ENCODE measurements around the gene DUXB. TPM values are rescaled to one million over a fixed set of nuclear protein-coding genes. Genes with fewer than 3 reads are reported as not detected.

Gene DUXB
- total and polyA plus RNA-seq, 2 donors (not counting 3 experiments of a cell fraction or from before 2014, with no cell fraction given): not detected

DNA sequence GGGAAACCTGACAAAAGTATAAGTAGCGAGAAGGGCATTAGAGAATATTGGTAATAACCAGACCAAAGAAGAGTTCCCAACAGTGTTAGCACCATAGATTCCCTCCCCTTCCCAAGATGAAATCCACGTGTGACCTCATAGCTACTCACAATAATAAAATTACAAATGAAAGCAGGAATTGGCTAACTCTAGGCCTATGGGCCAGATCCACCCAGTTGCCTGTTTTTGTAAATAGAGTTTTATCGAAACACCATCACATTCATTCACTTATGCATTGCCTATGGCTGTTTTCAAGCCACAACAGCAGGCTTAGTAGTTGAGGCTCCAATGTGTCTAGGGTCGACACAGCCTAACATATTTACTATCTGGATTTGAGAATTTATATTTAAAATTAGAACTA is 17.2 kb upstream of the DUXB start:
- Histone ChIP-seq H3K9me3 (replicated peaks; ENCODE audit: control insufficient read depth, insufficient read depth, low read length) (no peaks in the 10 kb centered on the region), H2AFZ (ENCODE audit: low read depth, low read length) (no peak overlapping the region), H3K4me2 (ENCODE audit: insufficient read depth, low read length) (no peak overlapping the region), H3K79me2 (ENCODE audit: control insufficient read depth, insufficient read depth, low read length) (no peaks in the 10 kb centered on the region), H4K20me1 (replicated peaks; ENCODE audit: control insufficient read depth, extremely low read depth, insufficient read depth, low read length) (no peaks in the 10 kb centered on the region), H3K4me3 (replicated peaks in 1 of 3; ENCODE audit: insufficient read depth in 1 of 3, low read depth in 1 of 3, low read length in 3 of 3) (no peak overlapping the region), H3K36me3 (ENCODE audit: control insufficient read depth in 2 of 2, extremely low read depth in 1 of 2, insufficient read depth in 2 of 2, low read length in 2 of 2) (no peaks in the 10 kb centered on the region), H3K4me1 (ENCODE audit: control insufficient read depth, extremely low read depth, insufficient read depth, low read length) (no peaks in the 10 kb centered on the region), H3K27ac (ENCODE audit: insufficient read depth, low read depth, low read length) (no peak overlapping the region), H3K9me1 (replicated peaks; ENCODE audit: control insufficient read depth, extremely low read depth, insufficient read depth, low read length) (no peaks in the 10 kb centered on the region), H3K27me3 (ENCODE audit: control insufficient read depth in 2 of 2, insufficient read depth in 2 of 2, low read length in 2 of 2) (no peaks in the 10 kb centered on the region), H3K9ac (replicated peaks; ENCODE audit: extremely low read depth, insufficient read depth, low read length) (no peak overlapping the region)
- BruUV-seq (replicated peaks): no TSS peak
- intact Hi-C loops (cut with micrococcal nuclease): no loop called here
- DNase-seq (ENCODE audit: low read depth, low spot score) (no peak), FAIRE-seq (no peak)
- dilution Hi-C loops (cut with MboI; ENCODE audit: extremely low pct_ligation_motif_present, low sequenced_read_pairs): no loop called here
- ChIA-PET CTCF (no interaction called here), POLR2A (no interaction called here)
- TF ChIP-seq EZH2 (IDR thresholded peaks at IDR 0.05; ENCODE audit: borderline replicate concordance, low read depth, low read length, severe bottlenecking) (no peak), POLR2AphosphoS5 (IDR thresholded peaks at IDR 0.05; ENCODE audit: insufficient read depth, low read depth, low read length) (no peak), JUN (IDR thresholded peaks at IDR 0.05; ENCODE audit: borderline replicate concordance, insufficient read depth, insufficient read length, low read depth) (no peak), GATA2 (IDR thresholded peaks at IDR 0.05; ENCODE audit: insufficient read depth, insufficient read length, low read depth, low read length) (no peak), FOS (IDR thresholded peaks at IDR 0.05; ENCODE audit: borderline replicate concordance, insufficient read depth, low read length) (no peak), POLR2A (IDR thresholded peaks at IDR 0.05; ENCODE audit: low read depth, low read length) (no peak), MYC (IDR thresholded peaks at IDR 0.05; ENCODE audit: low read depth, low read length) (no peak)
- TF ChIP-seq, protein P1, sequence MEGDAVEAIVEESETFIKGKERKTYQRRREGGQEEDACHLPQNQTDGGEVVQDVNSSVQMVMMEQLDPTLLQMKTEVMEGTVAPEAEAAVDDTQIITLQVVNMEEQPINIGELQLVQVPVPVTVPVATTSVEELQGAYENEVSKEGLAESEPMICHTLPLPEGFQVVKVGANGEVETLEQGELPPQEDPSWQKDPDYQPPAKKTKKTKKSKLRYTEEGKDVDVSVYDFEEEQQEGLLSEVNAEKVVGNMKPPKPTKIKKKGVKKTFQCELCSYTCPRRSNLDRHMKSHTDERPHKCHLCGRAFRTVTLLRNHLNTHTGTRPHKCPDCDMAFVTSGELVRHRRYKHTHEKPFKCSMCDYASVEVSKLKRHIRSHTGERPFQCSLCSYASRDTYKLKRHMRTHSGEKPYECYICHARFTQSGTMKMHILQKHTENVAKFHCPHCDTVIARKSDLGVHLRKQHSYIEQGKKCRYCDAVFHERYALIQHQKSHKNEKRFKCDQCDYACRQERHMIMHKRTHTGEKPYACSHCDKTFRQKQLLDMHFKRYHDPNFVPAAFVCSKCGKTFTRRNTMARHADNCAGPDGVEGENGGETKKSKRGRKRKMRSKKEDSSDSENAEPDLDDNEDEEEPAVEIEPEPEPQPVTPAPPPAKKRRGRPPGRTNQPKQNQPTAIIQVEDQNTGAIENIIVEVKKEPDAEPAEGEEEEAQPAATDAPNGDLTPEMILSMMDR (IDR thresholded peaks at IDR 0.05; ENCODE audit: extremely low read depth in 1 of 2, insufficient read depth in 1 of 2, low read depth in 1 of 2, low read length in 2 of 2): no peak
- TF ChIP-seq, protein P2, sequence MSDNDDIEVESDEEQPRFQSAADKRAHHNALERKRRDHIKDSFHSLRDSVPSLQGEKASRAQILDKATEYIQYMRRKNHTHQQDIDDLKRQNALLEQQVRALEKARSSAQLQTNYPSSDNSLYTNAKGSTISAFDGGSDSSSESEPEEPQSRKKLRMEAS (IDR thresholded peaks at IDR 0.05; ENCODE audit: insufficient read depth, insufficient read length): no peak
